ENCODE data around the gene MIS18A. TPM values are rescaled to one million over a fixed set of nuclear protein-coding genes. Genes with fewer than 3 reads are reported as not detected.

The MIS18A gene
- total and polyA plus RNA-seq, 2 donors (not counting 1 experiment from before 2014, with no cell fraction given), result 4.0 to 7.6 TPM

GRCh38 chr21:32314806-32315205 is 36.0 kb upstream of the MIS18A start:
- H3K27me3 ChIP-seq (ENCODE audit: control insufficient read depth, insufficient read depth, low read length), result no peaks in the 10 kb centered on the region
- H3K9me3 ChIP-seq (ENCODE audit: control insufficient read depth, insufficient read depth, low read depth, low read length), result no peaks in the 10 kb centered on the region
- no peak overlapping the region for H3K27ac ChIP-seq (ENCODE audit: insufficient read depth, low read length)
- no peaks in the 10 kb centered on the region for H3K4me1 ChIP-seq (ENCODE audit: control insufficient read depth, extremely low read depth, insufficient read depth, low read length)
- TF ChIP-seq, protein P1, sequence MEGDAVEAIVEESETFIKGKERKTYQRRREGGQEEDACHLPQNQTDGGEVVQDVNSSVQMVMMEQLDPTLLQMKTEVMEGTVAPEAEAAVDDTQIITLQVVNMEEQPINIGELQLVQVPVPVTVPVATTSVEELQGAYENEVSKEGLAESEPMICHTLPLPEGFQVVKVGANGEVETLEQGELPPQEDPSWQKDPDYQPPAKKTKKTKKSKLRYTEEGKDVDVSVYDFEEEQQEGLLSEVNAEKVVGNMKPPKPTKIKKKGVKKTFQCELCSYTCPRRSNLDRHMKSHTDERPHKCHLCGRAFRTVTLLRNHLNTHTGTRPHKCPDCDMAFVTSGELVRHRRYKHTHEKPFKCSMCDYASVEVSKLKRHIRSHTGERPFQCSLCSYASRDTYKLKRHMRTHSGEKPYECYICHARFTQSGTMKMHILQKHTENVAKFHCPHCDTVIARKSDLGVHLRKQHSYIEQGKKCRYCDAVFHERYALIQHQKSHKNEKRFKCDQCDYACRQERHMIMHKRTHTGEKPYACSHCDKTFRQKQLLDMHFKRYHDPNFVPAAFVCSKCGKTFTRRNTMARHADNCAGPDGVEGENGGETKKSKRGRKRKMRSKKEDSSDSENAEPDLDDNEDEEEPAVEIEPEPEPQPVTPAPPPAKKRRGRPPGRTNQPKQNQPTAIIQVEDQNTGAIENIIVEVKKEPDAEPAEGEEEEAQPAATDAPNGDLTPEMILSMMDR (conservative IDR thresholded peaks at IDR 0.05 in 1 of 2, IDR thresholded peaks at IDR 0.05 in 1 of 2; ENCODE audit: low read depth in 1 of 2, low read length in 2 of 2), result no peak
- no peak for TF ChIP-seq EZH2 (IDR thresholded peaks at IDR 0.05; ENCODE audit: low read length, missing control alignments)
- no peak overlapping the region for H3K4me2 ChIP-seq (ENCODE audit: extremely low read depth, insufficient read depth, low read length)
- peaks cover 16% of the 10 kb centered on the region for H3K36me3 ChIP-seq (ENCODE audit: control insufficient read depth, insufficient read depth, low read length)
- no peak overlapping the region for H3K9ac ChIP-seq (ENCODE audit: insufficient read depth, low read length)
- H4K20me1 ChIP-seq (ENCODE audit: control insufficient read depth, extremely low read depth, insufficient read depth, low read length), result no peaks in the 10 kb centered on the region
- H3K79me2 ChIP-seq (ENCODE audit: control insufficient read depth, insufficient read depth, low read length), result no peaks in the 10 kb centered on the region
- no peak overlapping the region for H2AFZ ChIP-seq (ENCODE audit: low read length)
- DNase-seq (ENCODE audit: low read depth in 2 of 2), result no peak
- H3K4me3 ChIP-seq (replicated peaks in 1 of 4; ENCODE audit: control extremely low read depth in 1 of 4, insufficient read depth in 1 of 4, low read depth in 3 of 4, low read length in 4 of 4), result no peak overlapping the region

DNA sequence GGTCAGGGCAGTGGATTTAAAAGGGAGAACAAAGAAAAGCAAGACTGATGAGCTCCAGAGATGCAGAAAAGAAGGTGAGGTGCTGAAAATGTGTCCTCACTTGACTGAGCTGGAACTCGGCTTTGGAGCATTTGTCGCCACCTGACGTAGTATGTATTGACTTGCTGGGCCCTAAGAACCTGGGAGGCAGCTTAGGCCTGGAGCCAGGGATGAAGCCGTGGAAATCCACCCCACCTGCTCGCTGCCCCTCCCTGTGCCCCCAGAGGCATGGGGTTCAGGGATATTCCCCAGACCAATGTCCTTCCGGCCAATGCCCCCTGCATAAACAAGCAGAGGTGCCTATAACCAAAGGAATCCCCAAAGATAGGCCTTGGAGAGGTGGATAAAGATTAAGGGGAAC is 34.1 kb upstream of the MIS18A start:
- H3K27me3 ChIP-seq (ENCODE audit: control insufficient read depth, insufficient read depth, low read length), result no peaks in the 10 kb centered on the region
- H3K9me3 ChIP-seq (ENCODE audit: control insufficient read depth, insufficient read depth, low read depth, low read length), result no peaks in the 10 kb centered on the region
- no peak overlapping the region for H3K27ac ChIP-seq (ENCODE audit: insufficient read depth, low read length)
- no peak overlapping the region for H3K4me3 ChIP-seq (replicated peaks in 1 of 4; ENCODE audit: control extremely low read depth in 1 of 4, insufficient read depth in 1 of 4, low read depth in 3 of 4, low read length in 4 of 4)
- no peaks in the 10 kb centered on the region for H3K79me2 ChIP-seq (ENCODE audit: control insufficient read depth, insufficient read depth, low read length)
- no peaks in the 10 kb centered on the region for H3K4me1 ChIP-seq (ENCODE audit: control insufficient read depth, extremely low read depth, insufficient read depth, low read length)
- no peak overlapping the region for H3K9ac ChIP-seq (ENCODE audit: insufficient read depth, low read length)
- no peaks in the 10 kb centered on the region for H4K20me1 ChIP-seq (ENCODE audit: control insufficient read depth, extremely low read depth, insufficient read depth, low read length)
- no peak overlapping the region for H3K4me2 ChIP-seq (ENCODE audit: extremely low read depth, insufficient read depth, low read length)
- peaks cover 15% of the 10 kb centered on the region for H3K36me3 ChIP-seq (ENCODE audit: control insufficient read depth, insufficient read depth, low read length)
- no peak for DNase-seq (ENCODE audit: low read depth in 2 of 2)
- TF ChIP-seq, protein P1 (conservative IDR thresholded peaks at IDR 0.05 in 1 of 2, IDR thresholded peaks at IDR 0.05 in 1 of 2; ENCODE audit: low read depth in 1 of 2, low read length in 2 of 2), result no peak
- TF ChIP-seq EZH2 (IDR thresholded peaks at IDR 0.05; ENCODE audit: low read length, missing control alignments), result no peak
- no peak overlapping the region for H2AFZ ChIP-seq (ENCODE audit: low read length)

- Histone ChIP-seq H3K27me3 (ENCODE audit: control insufficient read depth, insufficient read depth, low read length) (no peaks in the 10 kb centered on the region), H2AFZ (ENCODE audit: low read length) (no peak overlapping the region), H3K9me3 (ENCODE audit: control insufficient read depth, insufficient read depth, low read depth, low read length) (no peaks in the 10 kb centered on the region), H3K4me1 (ENCODE audit: control insufficient read depth, extremely low read depth, insufficient read depth, low read length) (no peaks in the 10 kb centered on the region), H3K4me3 (replicated peaks in 1 of 4; ENCODE audit: control extremely low read depth in 1 of 4, insufficient read depth in 1 of 4, low read depth in 3 of 4, low read length in 4 of 4) (no peak overlapping the region), H3K9ac (ENCODE audit: insufficient read depth, low read length) (no peak overlapping the region), H3K27ac (ENCODE audit: insufficient read depth, low read length) (no peak overlapping the region), H3K36me3 (ENCODE audit: control insufficient read depth, insufficient read depth, low read length) (peaks cover 12% of the 10 kb centered on the region), H3K79me2 (ENCODE audit: control insufficient read depth, insufficient read depth, low read length) (no peaks in the 10 kb centered on the region), H4K20me1 (ENCODE audit: control insufficient read depth, extremely low read depth, insufficient read depth, low read length) (no peaks in the 10 kb centered on the region), H3K4me2 (ENCODE audit: extremely low read depth, insufficient read depth, low read length) (no peak overlapping the region)
- TF ChIP-seq, protein P1 (conservative IDR thresholded peaks at IDR 0.05 in 1 of 2, IDR thresholded peaks at IDR 0.05 in 1 of 2; ENCODE audit: low read depth in 1 of 2, low read length in 2 of 2), result no peak
- TF ChIP-seq EZH2 (IDR thresholded peaks at IDR 0.05; ENCODE audit: low read length, missing control alignments), result no peak
- no peak for DNase-seq (ENCODE audit: low read depth in 2 of 2)
These were observed 33.5 kb upstream of the MIS18A start for GRCh38 chr21:32312326-32312725.

All from fibroblast of lung (primary cell).